HG03432 (cell line): ENCODE data around the gene IPP.
"Not testable (repeated sequence)": the region's sequence is repeated elsewhere in the genome, so short reads cannot be mapped to it uniquely, and the experiment has no call there.

ENCODE experiments used
- ATAC-seq: cut with Tn5 transposase; IDR thresholded peaks from one replicate; pipeline ENCODE4 v1.9.1; 2021; ENCODE audit warnings: mild to moderate bottlenecking, moderate library complexity; ENCODE audit not compliant: unreplicated experiment

The IPP gene

GRCh38 chr1:45746922-45747321 is 3.5 kb downstream of the IPP start:
- ATAC-seq = no peak

- ATAC-seq = not testable (repeated sequence)
Measured at GRCh38 chr1:45739641-45740156, 10.8 kb downstream of the IPP start.

GRCh38 chr1:45739137-45739536 is 11.3 kb downstream of the IPP start:
- ATAC-seq = no peak

GRCh38 chr1:45730780-45731319 is 19.6 kb downstream of the IPP start:
- no peak for ATAC-seq

- ATAC-seq = no peak
Measured at GRCh38 chr1:45730075-45730779, 20.2 kb downstream of the IPP start.

GRCh38 chr1:45726007-45726406 is 24.4 kb downstream of the IPP start:
- ATAC-seq = not testable (repeated sequence)

GRCh38 chr1:45723248-45723930 is 27.1 kb downstream of the IPP start:
- no peak for ATAC-seq

GRCh38 chr1:45722809-45723208 is 27.6 kb downstream of the IPP start:
- ATAC-seq = no peak

GRCh38 chr1:45721207-45721606 is 29.2 kb downstream of the IPP start:
- no peak for ATAC-seq

- ATAC-seq = no peak
Measured at GRCh38 chr1:45718289-45718688, 32.2 kb downstream of the IPP start.

GRCh38 chr1:45717386-45717785 is 33.1 kb downstream of the IPP start:
- ATAC-seq = not testable (repeated sequence)

GRCh38 chr1:45716700-45717099 is 33.8 kb downstream of the IPP start:
- ATAC-seq = no peak

- ATAC-seq = no peak
Measured at GRCh38 chr1:45713711-45714110, 36.7 kb downstream of the IPP start.

GRCh38 chr1:45704637-45705036 is 45.8 kb downstream of the IPP start:
- ATAC-seq = no peak

- no peak for ATAC-seq
Measured at GRCh38 chr1:45694823-45695222, 55.6 kb downstream of the IPP start.

- not testable (repeated sequence) for ATAC-seq
Measured at GRCh38 chr1:45693811-45694210, 56.6 kb downstream of the IPP start.

- no peak for ATAC-seq
Measured at GRCh38 chr1:45687754-45688740, 62.4 kb downstream of the IPP start, which contains the start of gene TMEM69. TMEM69 (plus strand) TSS chr1:45688181; CDS start chr1:45691069, 2,888 bp downstream.

GRCh38 chr1:45687014-45687753 is 63.3 kb downstream of the IPP start:
- peak; percentile 83 for ATAC-seq

GRCh38 chr1:45686288-45687013 is 64.0 kb downstream of the IPP start, which contains the start of gene GPBP1L1:
GPBP1L1 (minus strand) TSS chr1:45686533; CDS start chr1:45659087, 27,446 bp downstream.
- peak; percentile 64 for ATAC-seq
